ENCODE measurements around the gene MEIS3.
"Not testable (repeated sequence)": the region's sequence is repeated elsewhere in the genome, so short reads cannot be mapped to it uniquely, and the experiment has no call there.

The MEIS3 gene

GRCh38 chr19:47389150-47389556 lies 30.2 kb downstream of the MEIS3 start:
- Histone ChIP-seq H3K79me1 (ENCODE audit: low read depth, low read length) (no peaks in the 10 kb centered on the region), H3K4me3 (ENCODE audit: low read length in 2 of 2) (no peak overlapping the region), H2BK120ac (ENCODE audit: low read depth, low read length) (no peak overlapping the region), H2BK12ac (ENCODE audit: low read length) (no peak overlapping the region), H3K27me3 (ENCODE audit: control insufficient read depth in 3 of 3, insufficient read depth in 3 of 3, low read depth in 1 of 3, low read length in 3 of 3) (no peaks in the 10 kb centered on the region), H2AFZ (ENCODE audit: low read length) (no peak overlapping the region), H3K18ac (ENCODE audit: low read length) (no peak overlapping the region), H3K36me3 (replicated peaks in 1 of 2; ENCODE audit: control insufficient read depth in 2 of 2, insufficient read depth in 2 of 2, low read length in 2 of 2) (no peaks in the 10 kb centered on the region), H2BK15ac (ENCODE audit: low read length) (no peak overlapping the region), H3K4ac (ENCODE audit: low read length) (no peak overlapping the region), H3K9ac (ENCODE audit: low read depth, low read length, poor library complexity) (no peak overlapping the region), H4K91ac (ENCODE audit: low read depth, low read length, poor library complexity) (no peak overlapping the region), H3K9me3 (replicated peaks in 1 of 2; ENCODE audit: control insufficient read depth in 2 of 2, insufficient read depth in 1 of 2, low read depth in 1 of 2, low read length in 2 of 2) (no peaks in the 10 kb centered on the region), H3K23ac (ENCODE audit: low read depth, low read length, poor library complexity) (no peak overlapping the region), H2BK5ac (ENCODE audit: low read length) (no peak overlapping the region), H3K14ac (ENCODE audit: low read length) (no peak overlapping the region), H2AK5ac (ENCODE audit: low read depth, low read length) (no peak overlapping the region), H3K4me1 (ENCODE audit: control insufficient read depth in 2 of 2, insufficient read depth in 1 of 2, low read depth in 1 of 2, low read length in 2 of 2) (peaks cover 4% of the 10 kb centered on the region in 2 donors), H4K8ac (ENCODE audit: low read depth, low read length) (no peak overlapping the region), H3K27ac (replicated peaks; ENCODE audit: low read length) (no peak overlapping the region), H3K4me2 (ENCODE audit: insufficient read depth, low read length, poor library complexity, severe bottlenecking) (no peak overlapping the region)
- WGBS, 2 donors (ENCODE audit: extremely low coverage in 2 of 2, insufficient read length in 2 of 2, insufficient replicate concordance in 1 of 2), result no CpG with 5 or more reads among the region's 9 CpGs
- no peak for DNase-seq (ENCODE audit: low spot score)

- H4K8ac ChIP-seq (ENCODE audit: low read depth, low read length); H4K91ac ChIP-seq (ENCODE audit: low read depth, low read length, poor library complexity); H3K27ac ChIP-seq (replicated peaks; ENCODE audit: low read length); H3K27me3 ChIP-seq (ENCODE audit: control insufficient read depth in 3 of 3, insufficient read depth in 3 of 3, low read depth in 1 of 3, low read length in 3 of 3); H2BK15ac ChIP-seq (ENCODE audit: low read length); H2AK5ac ChIP-seq (ENCODE audit: low read depth, low read length); H3K23ac ChIP-seq (ENCODE audit: low read depth, low read length, poor library complexity); H3K18ac ChIP-seq (ENCODE audit: low read length); H3K9me3 ChIP-seq (replicated peaks in 1 of 2; ENCODE audit: control insufficient read depth in 2 of 2, insufficient read depth in 1 of 2, low read depth in 1 of 2, low read length in 2 of 2); H3K4me3 ChIP-seq (ENCODE audit: low read length in 2 of 2); DNase-seq (ENCODE audit: low spot score); H3K4me1 ChIP-seq (ENCODE audit: control insufficient read depth in 2 of 2, insufficient read depth in 1 of 2, low read depth in 1 of 2, low read length in 2 of 2); H3K4ac ChIP-seq (ENCODE audit: low read length); H2BK12ac ChIP-seq (ENCODE audit: low read length); H3K9ac ChIP-seq (ENCODE audit: low read depth, low read length, poor library complexity); H3K79me1 ChIP-seq (ENCODE audit: low read depth, low read length); H2BK120ac ChIP-seq (ENCODE audit: low read depth, low read length); H3K14ac ChIP-seq (ENCODE audit: low read length); H3K36me3 ChIP-seq (replicated peaks in 1 of 2; ENCODE audit: control insufficient read depth in 2 of 2, insufficient read depth in 2 of 2, low read length in 2 of 2); H2BK5ac ChIP-seq (ENCODE audit: low read length); H2AFZ ChIP-seq (ENCODE audit: low read length); H3K4me2 ChIP-seq (ENCODE audit: insufficient read depth, low read length, poor library complexity, severe bottlenecking): not testable (repeated sequence)
- WGBS, 2 donors (ENCODE audit: extremely low coverage in 2 of 2, insufficient read length in 2 of 2, insufficient replicate concordance in 1 of 2), result no CpG with 5 or more reads among the region's 5 CpGs
Observed at GRCh38 chr19:47388721-47389120, 30.6 kb downstream of the MEIS3 start.

- not testable (repeated sequence) for H3K4me1 ChIP-seq (ENCODE audit: control insufficient read depth in 2 of 2, insufficient read depth in 1 of 2, low read depth in 1 of 2, low read length in 2 of 2); H2BK12ac ChIP-seq (ENCODE audit: low read length); H3K79me1 ChIP-seq (ENCODE audit: low read depth, low read length); DNase-seq (ENCODE audit: low spot score); H2BK15ac ChIP-seq (ENCODE audit: low read length); H3K9ac ChIP-seq (ENCODE audit: low read depth, low read length, poor library complexity); H2AFZ ChIP-seq (ENCODE audit: low read length); H2BK120ac ChIP-seq (ENCODE audit: low read depth, low read length); H3K4ac ChIP-seq (ENCODE audit: low read length); H2AK5ac ChIP-seq (ENCODE audit: low read depth, low read length); H3K4me3 ChIP-seq (ENCODE audit: low read length in 2 of 2); H3K36me3 ChIP-seq (replicated peaks in 1 of 2; ENCODE audit: control insufficient read depth in 2 of 2, insufficient read depth in 2 of 2, low read length in 2 of 2); H4K8ac ChIP-seq (ENCODE audit: low read depth, low read length); H3K9me3 ChIP-seq (replicated peaks in 1 of 2; ENCODE audit: control insufficient read depth in 2 of 2, insufficient read depth in 1 of 2, low read depth in 1 of 2, low read length in 2 of 2); H3K18ac ChIP-seq (ENCODE audit: low read length); H3K14ac ChIP-seq (ENCODE audit: low read length); H3K23ac ChIP-seq (ENCODE audit: low read depth, low read length, poor library complexity); H3K27me3 ChIP-seq (ENCODE audit: control insufficient read depth in 3 of 3, insufficient read depth in 3 of 3, low read depth in 1 of 3, low read length in 3 of 3); H3K27ac ChIP-seq (replicated peaks; ENCODE audit: low read length); H3K4me2 ChIP-seq (ENCODE audit: insufficient read depth, low read length, poor library complexity, severe bottlenecking); H2BK5ac ChIP-seq (ENCODE audit: low read length); H4K91ac ChIP-seq (ENCODE audit: low read depth, low read length, poor library complexity)
- no CpG with 5 or more reads among the region's 3 CpGs for WGBS, 2 donors (ENCODE audit: extremely low coverage in 2 of 2, insufficient read length in 2 of 2, insufficient replicate concordance in 1 of 2)
Observed at GRCh38 chr19:47387623-47388022, 31.7 kb downstream of the MEIS3 start.

GRCh38 chr19:47386582-47386981 lies 32.7 kb downstream of the MEIS3 start:
- H2BK12ac ChIP-seq (ENCODE audit: low read length); H3K4me3 ChIP-seq (ENCODE audit: low read length in 2 of 2); H3K4me2 ChIP-seq (ENCODE audit: insufficient read depth, low read length, poor library complexity, severe bottlenecking); H3K14ac ChIP-seq (ENCODE audit: low read length); H3K4me1 ChIP-seq (ENCODE audit: control insufficient read depth in 2 of 2, insufficient read depth in 1 of 2, low read depth in 1 of 2, low read length in 2 of 2); H3K27ac ChIP-seq (replicated peaks; ENCODE audit: low read length); H4K8ac ChIP-seq (ENCODE audit: low read depth, low read length); H3K79me1 ChIP-seq (ENCODE audit: low read depth, low read length); H2BK5ac ChIP-seq (ENCODE audit: low read length); H4K91ac ChIP-seq (ENCODE audit: low read depth, low read length, poor library complexity); H3K9ac ChIP-seq (ENCODE audit: low read depth, low read length, poor library complexity); H2AFZ ChIP-seq (ENCODE audit: low read length); H2BK120ac ChIP-seq (ENCODE audit: low read depth, low read length); H2AK5ac ChIP-seq (ENCODE audit: low read depth, low read length); H3K4ac ChIP-seq (ENCODE audit: low read length); H3K18ac ChIP-seq (ENCODE audit: low read length); H3K23ac ChIP-seq (ENCODE audit: low read depth, low read length, poor library complexity); H3K27me3 ChIP-seq (ENCODE audit: control insufficient read depth in 3 of 3, insufficient read depth in 3 of 3, low read depth in 1 of 3, low read length in 3 of 3); H3K9me3 ChIP-seq (replicated peaks in 1 of 2; ENCODE audit: control insufficient read depth in 2 of 2, insufficient read depth in 1 of 2, low read depth in 1 of 2, low read length in 2 of 2); DNase-seq (ENCODE audit: low spot score); H2BK15ac ChIP-seq (ENCODE audit: low read length): not testable (repeated sequence)
- H3K36me3 ChIP-seq (replicated peaks in 1 of 2; ENCODE audit: control insufficient read depth in 2 of 2, insufficient read depth in 2 of 2, low read length in 2 of 2), result peaks cover 7 to 15% of the 10 kb centered on the region in 2 donors
- no CpG with 5 or more reads among the region's 12 CpGs for WGBS, 2 donors (ENCODE audit: extremely low coverage in 2 of 2, insufficient read length in 2 of 2, insufficient replicate concordance in 1 of 2)
